ENCODE measurements around the gene ADARB2. TPM values are rescaled to one million over a fixed set of nuclear protein-coding genes. Genes with fewer than 3 reads are reported as not detected.
"Not testable (repeated sequence)": the region's sequence is repeated elsewhere in the genome, so short reads cannot be mapped to it uniquely, and the experiment has no call there.

Gene ADARB2
- polyA plus RNA-seq, 10 donors = 0.04 to 0.45 (median 0.28) TPM

DNA sequence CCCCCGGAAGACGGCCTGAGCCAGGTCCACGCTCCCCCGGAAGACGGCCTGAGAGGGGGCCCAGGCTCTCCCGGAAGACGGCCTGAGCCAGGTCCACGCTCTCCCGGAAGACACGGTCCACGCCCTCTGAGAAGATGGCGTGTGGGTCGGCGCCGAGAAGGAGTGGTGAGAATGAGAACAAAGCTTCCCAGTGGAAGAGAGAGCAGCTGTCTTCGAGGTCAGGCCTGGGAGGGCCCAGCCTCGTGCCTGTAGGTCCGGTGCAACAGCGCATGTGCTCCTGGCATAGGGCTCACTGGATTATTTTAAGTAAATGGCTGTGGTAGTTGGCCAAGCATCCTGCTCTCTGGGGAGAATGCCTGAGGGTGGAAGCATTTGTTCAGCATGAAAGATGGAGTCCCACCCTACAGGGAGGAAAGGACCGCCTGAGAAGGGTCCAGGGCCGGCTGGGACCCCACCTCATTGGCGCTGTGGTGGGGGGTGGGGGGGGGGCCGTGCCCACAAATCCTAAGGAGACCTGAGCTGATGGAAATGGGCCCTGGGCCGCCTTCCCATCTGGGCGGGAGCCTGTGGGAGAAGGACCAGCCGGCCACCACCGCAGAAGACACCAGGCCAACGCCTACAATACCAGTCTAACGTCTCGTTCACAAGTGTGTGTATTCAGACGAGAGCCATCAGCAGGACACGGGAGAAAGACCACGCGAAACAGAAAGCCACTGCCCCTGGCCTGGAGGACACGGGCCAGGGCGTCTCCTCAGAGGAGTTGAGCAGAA is 471.1 kb downstream of the ADARB2 start:
- DNase-seq = no peak

DNA sequence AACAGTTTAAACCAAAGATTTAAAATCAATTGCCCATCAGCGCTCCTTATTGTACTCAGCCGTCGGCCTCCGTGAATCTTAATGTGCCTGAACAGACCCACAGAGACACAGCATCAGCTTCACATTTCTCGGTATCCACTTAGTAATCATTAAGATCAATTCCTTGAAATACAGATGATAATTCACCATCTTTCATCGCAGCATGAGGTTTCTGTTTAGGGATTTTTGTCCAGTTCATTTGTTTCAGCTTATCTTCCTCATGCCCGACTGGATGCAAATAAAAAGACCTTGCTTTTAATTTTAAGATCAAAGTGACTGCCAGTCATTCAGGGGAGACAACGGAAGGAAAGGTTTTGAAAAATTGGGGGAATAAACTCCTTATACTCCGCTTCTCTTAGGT is 473.3 kb downstream of the ADARB2 start:
- no peak for DNase-seq

DNA sequence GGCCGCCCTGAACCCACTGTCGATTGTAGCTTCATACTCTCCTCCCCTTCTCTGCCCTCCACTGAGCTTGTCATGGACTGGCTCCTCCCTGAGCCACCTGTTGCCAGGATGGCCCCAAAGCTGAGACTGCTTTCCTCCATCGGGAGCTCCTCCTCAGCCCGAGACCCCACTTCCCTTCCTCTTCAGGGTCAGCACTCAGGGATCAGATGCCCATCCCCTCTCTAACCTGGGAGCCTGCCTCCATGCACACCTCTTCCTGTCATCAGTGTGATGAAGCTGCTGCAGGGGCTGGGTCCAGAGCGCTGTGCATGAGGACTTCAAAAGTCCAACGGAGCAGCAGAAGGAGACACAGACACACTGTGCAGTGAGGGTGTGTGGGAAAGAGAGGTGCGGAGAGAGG is 480.1 kb downstream of the ADARB2 start:
- DNase-seq = no peak

DNA sequence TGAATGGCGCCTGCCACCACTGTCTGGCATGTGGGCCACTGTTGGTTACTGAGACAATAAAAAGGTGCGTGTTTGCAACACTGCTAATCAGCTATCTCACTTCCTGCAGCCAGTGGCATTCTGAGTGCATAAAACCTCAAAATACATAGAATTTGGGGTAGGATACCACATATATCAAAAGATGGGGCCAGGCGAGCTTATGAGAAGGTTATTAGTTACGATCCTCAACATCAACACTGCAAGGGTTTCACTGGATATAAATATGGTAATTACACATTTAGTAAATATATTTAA is 480.9 kb downstream of the ADARB2 start:
- no peak for DNase-seq

DNA sequence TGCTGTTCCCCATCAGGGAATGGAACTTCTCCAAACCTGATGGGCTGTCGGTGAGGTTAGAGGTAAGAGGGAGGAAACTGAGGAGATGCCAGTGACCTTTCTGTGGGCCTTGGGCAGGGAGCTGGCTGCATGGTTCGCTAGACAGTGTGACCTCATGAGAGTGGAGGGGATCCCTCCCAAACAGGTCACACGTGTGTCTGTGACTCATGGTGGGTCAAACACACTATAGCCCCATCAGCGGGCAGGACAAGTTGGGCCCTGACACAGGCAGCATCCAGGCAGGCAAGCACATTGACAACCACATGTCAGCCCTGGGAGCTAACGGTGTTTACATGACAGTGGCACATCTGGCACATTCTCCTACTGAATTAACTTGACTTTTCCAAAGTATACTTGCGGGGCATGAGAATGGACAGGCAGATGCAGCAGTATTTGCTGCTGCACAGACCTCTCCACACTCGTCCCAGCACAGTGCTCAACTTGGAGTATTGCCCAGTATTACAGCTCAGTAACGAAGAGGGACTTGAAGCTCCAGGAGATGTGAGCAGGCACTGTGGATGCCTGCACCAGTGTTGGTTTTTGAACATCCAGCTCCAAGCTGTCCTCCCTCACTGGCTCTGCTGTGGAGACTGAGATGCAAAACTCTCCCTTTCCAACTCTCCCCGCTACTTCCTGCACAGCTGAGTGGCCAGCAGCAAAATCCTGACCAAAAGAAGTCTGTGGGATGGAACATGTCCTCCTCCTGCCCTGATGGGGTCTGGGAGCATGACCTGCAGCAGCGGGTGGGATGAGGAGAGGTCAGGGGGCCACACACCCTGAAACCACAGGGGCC is 481.5 kb downstream of the ADARB2 start:
- no peak for DNase-seq

DNA sequence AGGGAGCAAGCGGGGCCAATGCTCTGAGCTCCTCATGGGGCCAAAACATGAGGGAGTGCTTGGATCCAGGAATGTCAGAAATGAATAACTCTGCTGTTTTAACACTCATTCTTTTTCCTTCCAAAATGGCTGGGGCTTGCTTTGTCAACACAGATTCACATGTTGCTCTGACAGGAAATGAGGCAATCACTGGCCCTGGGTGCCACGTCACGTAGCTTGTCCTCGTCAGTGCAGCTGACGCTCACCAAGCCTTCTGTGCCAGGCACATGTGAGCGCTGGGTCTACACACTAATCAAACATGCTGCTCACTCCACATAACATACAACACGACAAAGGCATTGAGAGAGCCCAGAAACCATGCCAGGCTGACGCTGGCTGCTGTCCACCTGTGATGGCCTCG is 482.2 kb downstream of the ADARB2 start:
- DNase-seq = no peak

DNA sequence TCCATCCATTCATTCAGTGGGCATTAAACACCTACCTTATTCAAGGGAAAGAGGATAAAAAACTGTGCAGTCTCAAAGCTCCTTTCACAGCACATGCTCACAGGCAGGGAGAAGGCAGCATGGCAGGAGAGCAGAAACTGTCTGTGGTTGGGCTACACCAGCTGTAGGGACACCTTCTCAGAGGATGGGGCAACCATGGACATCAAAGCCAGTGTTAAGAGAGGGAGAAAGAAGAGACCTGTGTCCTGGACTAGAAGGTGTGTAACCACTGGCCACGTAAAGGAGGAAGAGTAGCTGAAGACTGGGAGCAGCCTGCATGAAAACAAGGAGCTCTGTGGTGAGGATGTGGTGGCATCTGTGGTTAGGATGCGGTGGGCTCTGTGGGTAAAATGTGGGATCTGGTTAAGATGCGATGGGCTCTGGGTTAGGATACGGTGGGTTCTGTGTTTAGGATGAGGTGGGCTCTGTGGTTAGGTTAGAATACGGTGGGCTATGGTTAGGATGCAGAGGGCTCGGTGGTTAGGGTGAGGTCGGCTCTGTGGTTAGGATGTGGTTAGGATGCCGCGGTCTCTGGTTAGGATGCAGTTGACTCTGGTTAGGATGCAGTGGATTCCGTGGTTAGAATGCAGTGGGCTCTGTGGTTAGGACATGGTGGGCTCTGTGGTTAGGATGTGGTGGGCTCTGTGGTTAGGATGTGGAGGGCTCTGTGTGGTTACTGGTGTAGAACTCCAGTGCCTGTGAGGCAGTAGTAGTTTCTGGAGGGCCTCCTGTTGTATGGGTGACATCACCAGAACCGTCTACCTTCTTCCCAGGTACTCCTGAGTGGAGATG is 483.6 kb downstream of the ADARB2 start:
- DNase-seq = no peak

DNA sequence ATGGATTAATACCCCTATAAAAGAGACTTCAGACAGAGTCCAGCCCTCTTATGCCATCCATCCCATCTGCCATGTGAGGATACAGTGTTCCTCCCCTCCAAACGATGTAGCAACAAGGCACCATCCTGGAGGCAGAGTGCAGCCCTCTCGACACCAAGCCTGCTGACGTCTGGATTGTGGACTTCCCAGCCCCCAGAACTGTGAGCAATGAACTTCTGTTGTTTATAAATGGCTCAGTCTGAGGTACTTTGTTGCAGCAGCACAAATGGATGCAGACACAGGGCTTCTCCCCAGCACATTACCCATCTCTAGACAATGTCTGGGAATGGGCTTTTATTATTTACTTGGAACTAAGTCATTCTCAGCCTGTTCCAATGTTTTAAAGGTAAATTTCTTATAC is 485.6 kb downstream of the ADARB2 start:
- DNase-seq = no peak

DNA sequence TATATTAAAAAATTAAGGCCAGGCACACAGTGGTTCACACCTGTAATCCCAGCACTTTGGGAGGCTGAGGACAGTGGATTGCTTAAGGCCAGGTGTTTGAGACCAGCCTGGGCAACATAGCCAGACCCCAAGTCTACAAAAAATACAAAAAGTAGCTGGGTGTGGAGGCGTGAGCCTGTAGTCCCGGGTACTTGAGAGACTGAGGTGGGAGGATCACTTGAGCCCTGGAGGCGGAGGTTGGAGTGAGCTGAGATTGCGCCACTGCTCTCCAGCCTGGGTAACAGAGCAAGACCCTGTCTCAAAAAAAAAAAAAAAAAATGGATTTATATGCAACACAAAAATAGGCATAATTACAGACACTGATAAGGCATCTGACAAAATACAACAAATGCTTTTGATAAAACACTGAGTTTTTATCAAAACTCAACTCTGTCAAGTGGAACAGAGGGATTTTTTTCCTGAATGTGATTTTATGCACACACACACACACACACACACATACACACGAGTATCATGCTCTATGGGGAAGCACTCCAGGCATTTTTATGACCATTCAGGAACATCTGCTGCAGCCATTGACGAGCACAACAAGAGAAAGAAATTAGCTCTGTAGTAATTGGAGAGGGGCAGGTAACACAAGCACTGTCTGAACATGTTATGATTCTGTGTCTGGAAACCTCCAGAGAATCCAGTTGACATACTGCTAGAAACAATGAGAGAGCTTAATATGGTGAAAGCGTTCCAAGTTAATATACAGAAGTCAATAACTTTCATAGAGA is 488.0 kb downstream of the ADARB2 start:
- peak in 1 of 3 donors; percentile 31 for DNase-seq

DNA sequence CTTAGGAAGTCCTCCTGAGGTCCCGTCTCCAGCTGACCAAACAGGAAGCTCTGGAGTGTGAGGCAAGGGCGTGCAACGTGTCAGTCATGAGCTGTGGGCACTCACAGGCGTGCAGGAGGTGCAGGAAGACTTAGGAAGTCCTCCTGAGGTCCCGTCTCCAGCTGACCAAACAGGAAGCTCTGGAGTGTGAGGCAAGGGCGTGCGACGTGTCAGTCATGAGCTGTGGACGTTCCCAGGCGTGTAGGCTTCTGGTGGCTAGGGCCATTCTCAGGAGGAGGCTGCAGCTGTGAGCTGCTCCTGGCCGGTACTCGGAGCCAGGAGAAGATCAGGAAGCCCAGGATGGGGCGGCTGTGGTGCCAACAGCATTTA is 489.1 kb downstream of the ADARB2 start:
- not testable (repeated sequence) for DNase-seq

DNA sequence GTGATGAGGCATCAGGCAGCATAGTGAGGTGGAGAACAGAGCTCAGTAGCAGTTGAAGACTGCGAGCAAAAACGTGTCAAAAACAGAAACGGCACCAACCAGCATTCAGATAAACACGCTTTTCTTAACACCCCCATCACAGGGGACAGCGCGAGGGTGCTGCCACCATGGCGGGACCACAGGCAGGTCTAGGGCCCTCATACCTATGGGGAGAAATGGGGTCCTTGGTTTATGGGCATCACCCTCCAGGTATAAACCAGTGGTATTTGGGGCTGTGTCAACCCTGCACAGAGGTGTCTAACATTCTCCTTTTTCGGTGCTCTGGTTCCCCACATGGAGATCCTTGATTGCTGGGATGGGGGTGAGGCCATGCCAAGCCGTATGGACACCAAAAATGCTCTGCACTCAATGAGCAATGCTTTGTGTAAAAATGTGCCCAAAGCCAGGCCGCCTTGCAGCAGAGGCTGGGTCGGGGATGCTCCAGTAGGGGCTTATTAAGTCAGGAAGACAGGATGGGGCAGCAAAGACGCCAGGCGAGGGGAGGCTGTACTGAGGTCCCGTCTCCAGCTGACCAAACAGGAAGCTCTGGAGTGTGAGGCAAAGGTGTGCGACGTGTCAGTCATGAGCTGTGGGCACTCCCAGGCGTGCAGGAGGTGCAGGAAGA is 489.6 kb downstream of the ADARB2 start:
- no peak for DNase-seq

DNA sequence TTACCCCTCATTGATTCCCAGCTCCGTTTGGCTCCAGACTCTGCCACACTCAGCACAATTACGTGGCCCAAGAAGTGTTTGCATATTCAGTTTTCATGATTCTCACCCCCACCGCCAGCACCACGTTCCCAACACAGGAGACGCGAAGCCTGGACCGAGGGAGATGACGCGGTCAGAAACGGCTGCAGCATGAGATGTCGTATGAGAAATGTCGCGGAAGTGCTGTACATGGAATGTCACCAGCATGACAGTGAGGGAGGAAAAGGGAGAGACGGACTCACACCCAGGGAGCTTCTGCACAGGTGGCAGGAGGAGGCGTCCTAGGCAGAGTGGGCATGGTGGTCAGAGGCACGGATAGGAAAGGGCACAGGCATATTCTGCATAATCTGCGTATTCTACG is 492.8 kb downstream of the ADARB2 start:
- DNase-seq = no peak

DNA sequence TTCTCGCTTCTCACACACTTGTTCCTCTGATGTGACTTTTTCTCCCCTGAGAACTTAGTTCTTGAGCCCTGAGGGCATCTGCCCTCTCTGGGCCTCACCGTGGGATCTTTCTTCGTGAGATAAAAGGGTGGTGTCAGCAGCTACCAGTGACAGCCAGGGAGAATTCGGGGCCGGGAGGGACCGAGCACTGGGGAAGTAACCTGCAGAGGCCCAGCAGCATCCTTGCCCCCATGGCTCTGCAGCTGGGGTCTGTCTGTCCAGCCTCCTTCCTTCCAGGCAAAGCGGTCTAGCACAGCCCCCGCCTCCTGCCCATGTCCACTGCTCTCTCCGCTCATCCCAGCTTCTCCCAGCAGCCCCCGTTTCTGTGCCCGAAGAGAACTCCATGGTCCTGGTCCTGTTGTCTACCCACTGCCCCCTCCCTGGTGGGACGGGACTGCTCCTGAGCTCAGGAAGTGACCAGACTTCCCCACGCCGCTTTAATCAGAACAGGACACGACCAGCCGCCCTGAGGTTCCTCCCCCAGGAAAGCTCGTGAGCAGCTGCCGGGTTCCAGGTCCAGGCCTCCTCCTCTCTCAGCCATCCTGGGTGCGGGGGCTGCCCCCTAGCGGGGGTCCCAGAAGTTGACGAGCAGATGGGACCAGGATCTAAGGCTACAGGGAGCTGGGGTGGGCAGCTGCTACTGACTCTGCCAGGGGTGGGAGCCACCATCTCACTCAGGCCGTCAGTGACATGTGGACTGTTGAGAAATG is 493.7 kb downstream of the ADARB2 start:
- no peak for DNase-seq

DNA sequence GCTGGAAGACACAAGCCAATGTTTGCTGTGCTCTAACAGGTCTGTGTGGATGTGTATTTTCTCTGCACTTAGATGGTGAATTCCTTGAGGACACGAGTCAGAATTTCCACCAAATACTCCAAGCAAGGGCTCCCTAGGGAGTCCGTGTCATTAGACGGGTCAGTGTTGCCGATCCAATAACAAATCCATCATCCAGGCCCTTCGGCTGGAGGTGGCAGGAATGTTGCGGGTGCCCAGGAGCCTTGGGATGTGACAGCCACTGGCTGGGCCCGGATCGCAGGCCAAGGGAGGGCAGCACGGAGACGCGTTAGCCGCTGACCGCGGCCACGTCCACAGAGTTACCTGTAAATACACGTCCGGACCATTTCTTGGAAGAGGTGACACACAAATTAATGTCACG is 494.4 kb downstream of the ADARB2 start:
- DNase-seq = no peak

DNA sequence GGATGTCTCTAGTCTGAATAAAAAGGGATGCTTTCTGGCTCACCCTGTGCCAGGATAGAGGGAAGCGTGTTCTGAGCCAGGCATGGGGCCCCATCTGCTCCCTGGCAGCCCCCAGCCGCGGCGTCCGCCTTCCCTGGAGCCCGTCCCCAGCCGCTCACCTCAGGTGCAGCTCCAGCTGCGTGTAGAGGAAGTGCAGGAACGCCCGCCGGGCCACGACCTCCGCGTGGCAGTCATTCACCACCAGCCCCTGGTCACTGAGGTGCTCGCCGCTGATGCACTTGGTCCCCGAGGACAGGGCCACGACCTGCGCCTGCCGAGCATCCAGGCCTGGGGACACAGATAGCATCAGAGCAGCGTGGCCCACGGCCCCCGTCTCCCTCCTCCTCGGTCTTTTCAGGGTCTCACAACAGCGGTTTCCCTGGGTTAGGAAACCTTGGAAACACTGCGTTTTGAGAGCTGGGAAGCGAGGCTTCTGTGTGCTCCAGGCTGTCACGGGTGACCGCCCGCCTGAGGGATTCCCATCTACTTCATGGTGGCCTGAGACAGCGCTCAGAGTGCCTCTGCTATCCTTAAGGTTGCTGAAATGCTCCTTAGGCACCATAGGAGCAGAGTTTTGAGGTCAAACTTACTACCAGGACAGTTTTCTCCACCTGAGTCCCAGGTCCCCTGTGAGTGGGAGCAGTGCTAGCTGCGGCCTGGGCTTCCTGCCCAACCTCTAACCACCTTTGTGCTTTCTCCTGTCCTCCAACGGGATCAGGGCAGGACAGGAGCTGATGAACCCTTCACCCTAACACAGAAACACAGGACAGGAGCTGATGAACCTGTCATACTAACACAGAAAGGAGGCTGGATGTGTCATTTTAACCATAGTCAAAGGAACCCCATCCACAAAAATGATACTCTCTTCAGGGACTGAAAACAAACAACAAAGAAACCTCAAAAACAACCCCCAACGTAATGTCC is 495.1 kb downstream of the ADARB2 start:
- DNase-seq = no peak

DNA sequence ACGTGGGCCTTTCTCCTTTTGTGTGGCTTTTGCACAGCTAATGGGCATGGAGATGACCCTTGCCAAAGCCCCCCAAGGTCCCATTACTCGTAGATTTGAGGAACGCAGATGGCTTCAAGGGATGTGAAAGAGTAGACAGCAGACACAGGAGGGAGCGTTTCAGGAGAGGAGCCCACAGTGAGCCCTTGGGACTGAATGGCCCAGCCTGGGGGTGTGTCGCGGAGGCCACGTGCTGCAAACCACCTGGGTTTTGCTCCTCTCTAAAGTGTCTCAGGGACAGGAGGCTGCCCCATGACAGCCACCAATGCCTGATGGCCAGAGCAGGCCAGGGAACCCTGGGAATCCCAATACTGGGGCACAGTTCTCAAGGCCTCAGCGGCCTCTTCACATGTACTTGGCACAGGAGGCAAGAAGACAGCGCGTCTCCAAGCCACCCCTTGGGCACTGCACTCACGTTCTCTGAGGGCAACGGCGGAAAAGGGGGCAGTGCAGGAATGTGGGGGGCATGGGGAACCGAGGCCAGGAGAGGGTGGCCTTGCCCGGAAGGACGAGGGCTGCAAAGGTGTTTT is 495.9 kb downstream of the ADARB2 start:
- no peak for DNase-seq

DNA sequence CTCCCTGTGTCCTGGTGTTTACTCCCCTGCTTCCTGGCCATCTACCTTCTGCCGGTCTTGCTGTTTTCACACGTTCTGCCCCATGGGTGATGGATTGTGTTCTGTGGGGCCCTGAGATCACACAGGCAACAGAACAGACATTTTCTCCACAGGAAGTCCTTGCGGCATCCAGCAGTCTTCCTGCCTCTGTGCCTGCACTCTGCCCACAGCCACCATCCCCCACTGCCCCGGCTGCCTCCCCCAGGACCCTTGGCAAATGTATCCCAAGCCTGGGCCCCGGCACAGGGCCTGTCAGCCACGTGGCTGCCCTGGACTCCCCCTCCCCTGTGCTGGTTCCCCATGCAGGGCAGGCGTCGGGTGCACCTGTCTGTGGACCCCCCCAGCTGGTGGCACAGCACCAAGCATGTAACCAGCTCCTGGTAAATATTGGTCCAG is 497.0 kb downstream of the ADARB2 start:
- no peak for DNase-seq

DNA sequence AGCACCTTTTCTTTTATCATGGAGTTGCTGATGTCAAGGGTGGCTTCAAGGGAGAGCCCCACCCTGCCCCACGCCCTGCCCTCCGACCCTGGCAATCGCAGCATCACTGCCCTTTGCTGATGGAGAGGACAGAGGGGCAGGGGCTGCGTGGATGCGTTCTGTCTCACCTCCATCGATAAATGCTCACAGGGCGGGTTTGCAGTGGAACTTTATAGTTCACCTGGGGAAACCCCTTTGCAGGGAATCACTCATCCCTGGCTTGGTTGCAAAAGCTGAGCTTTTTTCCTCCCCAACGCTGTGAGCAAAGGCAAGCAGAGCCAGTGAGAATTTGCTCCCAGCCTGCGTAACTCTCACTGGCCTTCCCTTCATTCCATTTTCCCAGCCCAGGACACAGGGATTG is 504.3 kb downstream of the ADARB2 start:
- DNase-seq = no peak

All from muscle of back (tissue), 11 donors.